IMR-90 (cell line): Measurements from ENCODE around the gene POU2F2. TPM values are rescaled to one million over a fixed set of nuclear protein-coding genes. Genes with fewer than 3 reads are reported as not detected.

Experiments
- ATAC-seq: fragments of 200-7000 bp; cut with Tn5 transposase; 2 replicates; pipeline ENCODE4 v1.9.1; 2020; ENCODE audit warnings: low read depth, mild to moderate bottlenecking, moderate library complexity
- BruUV-seq: library from RNA; stranded (reverse); fragments of 400-500 nt; replicated peaks from 2 replicates; lab custom pipeline; 2021; lab: Mats Ljungman, UMichigan
- CTCF ChIA-PET: fragments of 300-600 bp; formaldehyde crosslinking; extraction: SDS; loops from one replicate; lab custom pipeline; 2021; ENCODE audit warnings: antibody characterized with exemption; lab: Yijun Ruan, JAX
- POLR2A ChIA-PET: fragments of 300-600 bp; sonication (Branson Sonifier 250); formaldehyde crosslinking; loops from one replicate; lab custom pipeline; 2022; ENCODE audit warnings: antibody characterized with exemption; ENCODE audit not compliant: unreplicated experiment; lab: Charles Lee
- DNase-seq: peaks from one replicate; pipeline ENCODE4 v3.0.0; 2013
- H2AFZ ChIP-seq: replicated peaks from 2 replicates; pipeline ENCODE3; 2013; ENCODE audit warnings: low read length, mild to moderate bottlenecking; ENCODE audit not compliant: poor library complexity
- H2AK5ac ChIP-seq: 2 replicates; pipeline ENCODE4 v1.6.1; 2013; ENCODE audit warnings: low read depth, low read length, inconsistent platforms
- H2AK9ac ChIP-seq: replicated peaks from 2 replicates; pipeline ENCODE3; 2013; ENCODE audit warnings: mild to moderate bottlenecking, low read depth, low read length, moderate library complexity; ENCODE audit not compliant: poor library complexity
- H2BK120ac ChIP-seq: 2 replicates; pipeline ENCODE4 v1.6.1; 2013; ENCODE audit warnings: low read depth, low read length, inconsistent platforms
- H2BK15ac ChIP-seq: 3 replicates; pipeline ENCODE4 v1.6.1; 2013; ENCODE audit warnings: low read depth, low read length, inconsistent platforms
- H2BK20ac ChIP-seq: 2 replicates; pipeline ENCODE4 v1.6.1; 2013; ENCODE audit warnings: low read depth, mild to moderate bottlenecking, inconsistent platforms, low read length, moderate library complexity
- H2BK5ac ChIP-seq: 2 replicates; pipeline ENCODE4 v1.6.1; 2013; ENCODE audit warnings: mild to moderate bottlenecking, low read depth, low read length, inconsistent platforms; ENCODE audit not compliant: poor library complexity, severe bottlenecking
- H3K14ac ChIP-seq: replicated peaks from 2 replicates; pipeline ENCODE4 v1.6.1; 2013; ENCODE audit warnings: low read depth, low read length, inconsistent platforms
- H3K18ac ChIP-seq: 2 replicates; pipeline ENCODE4 v1.6.1; 2013; ENCODE audit warnings: low read depth, low read length, control low read depth
- H3K23ac ChIP-seq: 2 replicates; pipeline ENCODE4 v1.6.1; 2013; ENCODE audit warnings: low read depth, low read length, inconsistent platforms
- H3K27ac ChIP-seq: 2 replicates; pipeline ENCODE4 v1.5.1; 2013; ENCODE audit warnings: mild to moderate bottlenecking, control low read depth, low read length; ENCODE audit not compliant: insufficient read depth
- H3K27me3 ChIP-seq: 2 replicates; pipeline ENCODE4 v1.6.1; 2013; ENCODE audit warnings: low read length; ENCODE audit not compliant: control insufficient read depth, insufficient read depth
- H3K36me3 ChIP-seq: 2 replicates; pipeline ENCODE4 v1.6.1; 2013; ENCODE audit warnings: low read length, mixed read lengths; ENCODE audit not compliant: control insufficient read depth, insufficient read depth
- H3K4ac ChIP-seq: 2 replicates; pipeline ENCODE4 v1.6.1; 2013; ENCODE audit warnings: low read depth, low read length, inconsistent platforms
- H3K4me1 ChIP-seq: 2 replicates; pipeline ENCODE4 v1.6.1; 2013; ENCODE audit warnings: low read length, mixed read lengths; ENCODE audit not compliant: control insufficient read depth, insufficient read depth
- H3K4me2 ChIP-seq: 2 replicates; pipeline ENCODE4 v1.6.1; 2013; ENCODE audit warnings: low read depth, mild to moderate bottlenecking, control low read depth, low read length, moderate library complexity
- H3K4me3 ChIP-seq: 2 replicates; pipeline ENCODE4 v1.5.1; 2013; ENCODE audit warnings: low read depth, mild to moderate bottlenecking, control low read depth, low read length, moderate library complexity; ENCODE audit not compliant: insufficient read depth
- H3K56ac ChIP-seq: 2 replicates; pipeline ENCODE4 v1.6.1; 2013; ENCODE audit warnings: low read length, inconsistent platforms; ENCODE audit not compliant: insufficient read depth; ENCODE audit errors: extremely low read depth
- H3K79me1 ChIP-seq, 2 experiments: 2 replicates each; pipeline ENCODE4 v1.6.1; 2013; ENCODE audit warnings: low read length in 2 of 2, inconsistent platforms in 1 of 2, low read depth in 1 of 2
- H3K9ac ChIP-seq: 2 replicates; pipeline ENCODE4 v1.6.1; 2013; ENCODE audit warnings: low read depth, low read length, control low read depth
- H3K9me1 ChIP-seq: 2 replicates; pipeline ENCODE4 v1.6.1; 2013; ENCODE audit warnings: low read length, inconsistent platforms; ENCODE audit not compliant: insufficient read depth
- H3K9me3 ChIP-seq: 2 replicates; pipeline ENCODE4 v1.6.1; 2013; ENCODE audit warnings: low read length; ENCODE audit not compliant: control insufficient read depth, insufficient read depth
- H4K20me1 ChIP-seq: 2 replicates; pipeline ENCODE4 v1.6.1; 2013; ENCODE audit warnings: low read length, inconsistent platforms; ENCODE audit not compliant: insufficient read depth
- H4K5ac ChIP-seq: 2 replicates; pipeline ENCODE4 v1.6.1; 2013; ENCODE audit warnings: mild to moderate bottlenecking, low read depth, low read length, control low read depth
- H4K8ac ChIP-seq, 2 experiments: 2 replicates each; pipeline ENCODE4 v1.6.1; 2013; ENCODE audit warnings: low read depth in 2 of 2, low read length in 2 of 2, control low read depth in 1 of 2, inconsistent platforms in 1 of 2
- H4K91ac ChIP-seq: 2 replicates; pipeline ENCODE4 v1.6.1; 2013; ENCODE audit warnings: low read depth, low read length, inconsistent platforms; ENCODE audit not compliant: insufficient read depth
- CTCF ChIP-seq: conservative IDR thresholded peaks from 2 replicates; pipeline ENCODE4 v1.5.1; 2012; ENCODE audit warnings: mild to moderate bottlenecking, low read depth, low read length, improper control_type of control experiment
- FOS ChIP-seq: fragments of 150-350 bp; IDR thresholded peaks from 2 replicates; pipeline ENCODE4 v1.6.1; 2016; ENCODE audit warnings: low read depth, low read length
- MAFK ChIP-seq: IDR thresholded peaks from 2 replicates; pipeline ENCODE4 v1.6.1; 2012; ENCODE audit warnings: low read depth, low read length, improper control_type of control experiment
- RCOR1 ChIP-seq: IDR thresholded peaks from 2 replicates; pipeline ENCODE4 v1.6.1; 2012; ENCODE audit warnings: mild to moderate bottlenecking, low read length, improper control_type of control experiment; ENCODE audit not compliant: insufficient replicate concordance
- USF2 ChIP-seq: fragments of 150-350 bp; IDR thresholded peaks from 2 replicates; pipeline ENCODE4 v1.6.1; 2017; ENCODE audit warnings: mild to moderate bottlenecking, antibody characterized with exemption, low read length, low read depth
- WGBS, 2 experiments: methylation state at CpG; one replicate each; pipeline versions ENCODE4 v1.1.5 to v1.1.7; 2013; ENCODE audit warnings: missing lambda C conversion rate in 2 of 2; ENCODE audit not compliant: insufficient read length in 1 of 2; ENCODE audit errors: extremely low coverage in 2 of 2; 5-methylcytosine and 5-hydroxymethylcytosine counted together
- dilution Hi-C: fragments of 300-500 bp; cut with HindIII; formaldehyde crosslinking; loops from one replicate; pipeline ENCODE4 v1.14.3; 2018; ENCODE audit warnings: low sequenced_read_pairs; ENCODE audit not compliant: unreplicated experiment
- in situ Hi-C: fragments of 300-500 bp; cut with MboI; formaldehyde crosslinking; loops from 3 replicates; pipeline ENCODE4 v1.14.3; 2019; ENCODE audit warnings: low sequenced_read_pairs, inconsistent platforms, mixed read lengths
- intact Hi-C: fragments of 100-400 bp; cut with micrococcal nuclease; formaldehyde crosslinking; loops from 2 replicates; pipeline ENCODE4 v1.10.0; 2022
- polyA plus RNA-seq, 3 experiments: library from polyadenylated mRNA; depleted of rRNA; stranded (reverse); fragments of >200 nt; gene quantifications; 2 replicates each; pipeline ENCODE4 v1.2.3, GENCODE V29; 2012; ENCODE audit warnings: low replicate concordance in 1 of 3
- total RNA-seq: library from RNA; depleted of rRNA; stranded (reverse); fragments of >200 nt; gene quantifications from 2 replicates; pipeline ENCODE4 v1.2.3, GENCODE V29; 2012

POU2F2 gene
- total and polyA plus RNA-seq, 2 of the 4 experiments (the other 2 are of a cell fraction) = 0.54 to 5.0 TPM

- H3K27ac ChIP-seq = no peak overlapping the region
- no peaks in the 10 kb centered on the region for H3K36me3 ChIP-seq
- H3K14ac ChIP-seq = no peak overlapping the region
- no peak for TF ChIP-seq FOS
- no peak for TF ChIP-seq RCOR1
- TF ChIP-seq CTCF = no peak
- TF ChIP-seq USF2 = no peak
- no peak for TF ChIP-seq MAFK
- no peak overlapping the region for H3K4me3 ChIP-seq
- ChIA-PET CTCF (no interaction called here), POLR2A (no interaction called here)
- H3K18ac ChIP-seq = no peak overlapping the region
- no peak overlapping the region for H3K56ac ChIP-seq
- no peak overlapping the region for H2AK5ac ChIP-seq
- no peak overlapping the region for H2BK15ac ChIP-seq
- H2AFZ ChIP-seq = peak overlapping the region; percentile 18
- H3K27me3 ChIP-seq = peaks cover 93% of the 10 kb centered on the region
- H3K9me3 ChIP-seq = no peaks in the 10 kb centered on the region
- no peak overlapping the region for H2AK9ac ChIP-seq
- H3K4ac ChIP-seq = no peak overlapping the region
- DNase-seq = no peak
- H2BK20ac ChIP-seq = no peak overlapping the region
- H2BK5ac ChIP-seq = no peak overlapping the region
- no peak for ATAC-seq
- no peaks in the 10 kb centered on the region for H3K4me1 ChIP-seq
- H3K23ac ChIP-seq = no peak overlapping the region; the same call in 1 of the 2 replicates
- BruUV-seq = no TSS peak
- H2BK120ac ChIP-seq = no peak overlapping the region
- dilution Hi-C loops = no loop called here
- H3K9me1 ChIP-seq = no peaks in the 10 kb centered on the region
- in situ Hi-C loops = no loop called here
- no peak overlapping the region for H4K5ac ChIP-seq
- H3K4me2 ChIP-seq = no peak overlapping the region
- WGBS, 2 experiments = 78% methylated on average over 5 of the region's 15 CpGs; no CpG with 5 or more reads in 1 of the 2 experiments
- no peaks in the 10 kb centered on the region for H3K79me1 ChIP-seq
- no peak overlapping the region for H4K8ac ChIP-seq
- 0 out of 2 replicates have a peak, but pooled peaks cover 6% of the 10 kb centered on the region for H4K20me1 ChIP-seq
- H4K91ac ChIP-seq = no peak overlapping the region
- no peak overlapping the region for H3K9ac ChIP-seq
- intact Hi-C loops = no loop called here
Observed at GRCh38 chr19:42154471-42155323, 22.5 kb upstream of the POU2F2 start.
